K562 (cell line): ENCODE measurements around the gene DHRS3. TPM values are rescaled to one million over a fixed set of nuclear protein-coding genes. Genes with fewer than 3 reads are reported as not detected.

ENCODE experiments used
- ATAC-seq: fragments of 200-7000 bp; cut with Tn5 transposase; 3 replicates; pipeline ENCODE4 v1.9.1; 2020; ENCODE audit warnings: moderate library complexity
- BruUV-seq: library from RNA; stranded (reverse); fragments of 400-500 nt; replicated peaks from 2 replicates; lab custom pipeline; 2021; lab: Mats Ljungman, UMichigan
- CTCF ChIA-PET: fragments of 300-600 bp; formaldehyde crosslinking; extraction: SDS; loops from one replicate; lab custom pipeline; 2021; ENCODE audit warnings: low intra/inter-chr PET ratio; lab: Yijun Ruan, JAX
- POLR2A ChIA-PET: fragments of 300-600, 350-650 bp; sonication (Branson Sonifier 250); formaldehyde crosslinking; extraction: SDS; loops from one replicate; lab custom pipeline; 2021; ENCODE audit warnings: antibody characterized with exemption, inconsistent platforms; lab: Yijun Ruan, JAX
- DNase-seq, 4 experiments: peaks; one replicate each; pipeline versions ENCODE4 v3.0.0 to v3.0.0-alpha.2; 2011 to 2018; ENCODE audit warnings: low spot score in 3 of 4, mixed read lengths in 3 of 4; ENCODE audit errors: extremely low read depth in 1 of 4
- FAIRE-seq: peaks from 2 replicates; lab custom pipeline; 2011; peaks lifted over from hg19 to GRCh38; lab: Jason Lieb, UNC
- H2AFZ ChIP-seq: 2 replicates; pipeline ENCODE4 v1.6.0; 2011; ENCODE audit warnings: low read depth, low read length, control low read depth, inconsistent platforms
- H3K27ac ChIP-seq: fragments of 200-600 bp; 3 replicates; pipeline ENCODE4 v1.8.0; 2011; ENCODE audit warnings: low read depth, mild to moderate bottlenecking, control low read depth, inconsistent platforms, low read length, moderate library complexity, mixed read lengths; ENCODE audit errors: extremely low read depth
- H3K27me3 ChIP-seq, 2 experiments: fragments of 300-600 bp in 1 of 2; 2 replicates in 1 of 2; 3 replicates in 1 of 2; pipeline versions ENCODE4 v1.6.0 to v1.8.0; 2011; ENCODE audit warnings: inconsistent platforms in 2 of 2, low read length in 2 of 2, mild to moderate bottlenecking in 1 of 2, mixed read lengths in 1 of 2, moderate library complexity in 1 of 2; ENCODE audit not compliant: control insufficient read depth in 2 of 2, insufficient read depth in 2 of 2
- H3K36me3 ChIP-seq: fragments of 300-600 bp; 3 replicates; pipeline ENCODE4 v1.8.0; 2011; ENCODE audit warnings: mild to moderate bottlenecking, low read length, inconsistent platforms; ENCODE audit not compliant: control insufficient read depth, insufficient read depth
- H3K4me1 ChIP-seq, 2 experiments: fragments of 200-600 bp in 1 of 2; replicated peaks in 1 of 2; 2 replicates in 1 of 2; 3 replicates in 1 of 2; pipeline versions ENCODE4 v1.5.1 to v1.8.0; 2011; ENCODE audit warnings: inconsistent platforms in 2 of 2, low read length in 2 of 2, mild to moderate bottlenecking in 1 of 2, mixed read lengths in 1 of 2, moderate library complexity in 1 of 2; ENCODE audit not compliant: control insufficient read depth in 2 of 2, insufficient read depth in 2 of 2
- H3K4me2 ChIP-seq: 2 replicates; pipeline ENCODE4 v1.6.1; 2011; ENCODE audit warnings: low read length, control low read depth, inconsistent platforms, mixed read lengths; ENCODE audit not compliant: insufficient read depth
- H3K4me3 ChIP-seq: fragments of 200-600 bp; sonication (generic), shearing (Covaris generic); 2 replicates; pipeline ENCODE4 v1.5.1; 2016; ENCODE audit warnings: control low read depth, inconsistent platforms
- H3K79me2 ChIP-seq: fragments of 200-600 bp; 3 replicates; pipeline ENCODE4 v1.8.0; 2011; ENCODE audit warnings: low read length, inconsistent platforms; ENCODE audit not compliant: control insufficient read depth, insufficient read depth
- H3K9ac ChIP-seq, 2 experiments: 2 replicates each; pipeline versions ENCODE4 v1.6.0 to v1.6.1; 2011; ENCODE audit warnings: low read depth in 2 of 2, low read length in 2 of 2, control low read depth in 1 of 2, inconsistent platforms in 1 of 2, mild to moderate bottlenecking in 1 of 2, mixed read lengths in 1 of 2; ENCODE audit not compliant: insufficient read depth in 1 of 2
- H3K9me1 ChIP-seq: one replicate; pipeline ENCODE4 v1.6.0; 2011; ENCODE audit warnings: inconsistent platforms, mild to moderate bottlenecking, low read length, moderate library complexity; ENCODE audit not compliant: control insufficient read depth, insufficient read depth
- H3K9me3 ChIP-seq: replicated peaks from 2 replicates; pipeline ENCODE4 v1.5.1; 2011; ENCODE audit warnings: low read depth, low read length, inconsistent platforms; ENCODE audit not compliant: control insufficient read depth, insufficient read depth
- H4K20me1 ChIP-seq: replicated peaks from 2 replicates; pipeline ENCODE4 v1.6.1; 2011; ENCODE audit warnings: low read length, inconsistent platforms, mixed read lengths; ENCODE audit not compliant: control insufficient read depth, insufficient read depth
- HDGF ChIP-seq: fragments of 450-650 bp; IDR thresholded peaks from 2 replicates; pipeline ENCODE4 v1.6.1; 2016
- MCM5 ChIP-seq: fragments of 450-650 bp; IDR thresholded peaks from 2 replicates; pipeline ENCODE4 v1.6.1; 2016; ENCODE audit warnings: low read depth
- POLR2AphosphoS2 ChIP-seq: IDR thresholded peaks from 2 replicates; pipeline ENCODE4 v1.6.1; 2012; ENCODE audit warnings: low read length, improper control_type of control experiment
- WGBS: fragments of 100-300 bp; shearing (Covaris generic); methylation state at CpG from one replicate; pipeline ENCODE4 v1.1.6; 2016; ENCODE audit warnings: low coverage, mixed read lengths; ENCODE audit not compliant: insufficient coverage; ENCODE audit errors: missing lambda C conversion rate; 5-methylcytosine and 5-hydroxymethylcytosine counted together
- in situ Hi-C: fragments of 300-500 bp; cut with MboI; formaldehyde crosslinking; loops from 4 replicates; pipeline ENCODE4 v1.15.0; 2018; ENCODE audit warnings: inconsistent platforms, mixed read lengths
- intact Hi-C: fragments of 100-400 bp; cut with micrococcal nuclease; formaldehyde crosslinking; loops from 2 replicates; pipeline ENCODE4 v1.14.2; 2022
- polyA plus RNA-seq, 8 experiments: library from polyadenylated mRNA; depleted of rRNA in 4 of 8; stranded (reverse) in 5 of 8; unstranded in 3 of 8; fragments of >200 nt; fragmentation: Nextera tagmentation in 2 of 8; fragmentation: Illumina TruSeq in 1 of 8; extraction: Ambion mirVana in 2 of 8; extraction: Trizol in 1 of 8; gene quantifications; 2 replicates each; pipeline versions ENCODE4 v1.2.1 to v1.2.3, GENCODE V29; 2011 to 2014; ENCODE audit warnings: inconsistent platforms in 1 of 8, missing spikeins in 1 of 8
- total RNA-seq, 7 experiments: library from RNA; depleted of rRNA in 6 of 7; stranded (reverse); fragments of >200 nt in 6 of 7; fragmentation: Illumina TruSeq in 2 of 7; extraction: Trizol in 2 of 7; gene quantifications; 2 replicates each; pipeline versions ENCODE4 v1.2.1 to v1.2.3, GENCODE V29; 2011 to 2021; ENCODE audit warnings: low replicate concordance in 1 of 7

Gene DHRS3
- total and polyA plus RNA-seq, 9 of the 15 experiments (the other 6 are each of a cell fraction or from before 2014, with no cell fraction given) = 21.0 to 116 (median 58.7) TPM

GRCh38 chr1:12661606-12662219 lies 43.7 kb upstream of the DHRS3 start:
- no peak overlapping the region for H2AFZ ChIP-seq
- DNase-seq (no peak), ATAC-seq (no peak), FAIRE-seq (no peak)
- peaks cover 6% of the 10 kb centered on the region in 2 experiments; a peak in 4 of 5 replicates for H3K4me1 ChIP-seq
- peaks cover 3% of the 10 kb centered on the region; the same call in 1 of the 2 replicates for H3K9me3 ChIP-seq
- no peak overlapping the region for H3K27ac ChIP-seq
- TF ChIP-seq HDGF (no peak), MCM5 (no peak), POLR2AphosphoS2 (no peak)
- no peak overlapping the region for H3K9ac ChIP-seq
- no peaks in the 10 kb centered on the region for H3K27me3 ChIP-seq
- in situ Hi-C loops (no loop called here), intact Hi-C loops (loop anchor here (10.0 kb wide), 1 partner anchor 113 kb away; the partner anchor contains the start of gene PRAMEF12)
- 9% methylated on average over 6 of the region's 6 CpGs for WGBS
- no peak overlapping the region for H3K4me2 ChIP-seq
- H3K36me3 ChIP-seq = no peaks in the 10 kb centered on the region
- no peaks in the 10 kb centered on the region for H4K20me1 ChIP-seq
- POLR2A ChIA-PET = no interaction called here
- BruUV-seq = no TSS peak
- no peak overlapping the region for H3K4me3 ChIP-seq
- no peaks in the 10 kb centered on the region for H3K9me1 ChIP-seq
- CTCF ChIA-PET = no interaction called here
- peaks cover 11% of the 10 kb centered on the region for H3K79me2 ChIP-seq
